ENCODE data around the gene DDX41. TPM values are rescaled to one million over a fixed set of nuclear protein-coding genes. Genes with fewer than 3 reads are reported as not detected.
A peak's percentile ranks its signal among the peaks of the same experiment; 100 is the strongest.

DDX41 gene
- total RNA-seq, 4 donors from 2014 or later = 85.3 to 139 (median 105) TPM

GRCh38 chr5:177507596-177508220 is 9.1 kb downstream of the DDX41 start:
- Histone ChIP-seq H3K4me3 (peak overlapping the region in 1 of 4 donors; percentile 45), H3K4me1 (peaks cover 0 to 19% (median 2%) of the 10 kb centered on the region in 4 donors), H3K9me3 (no peaks in the 10 kb centered on the region), H3K27ac (no peak overlapping the region), H3K27me3 (no peaks in the 10 kb centered on the region), H3K36me3 (peaks cover 2 to 49% (median 9%) of the 10 kb centered on the region in 3 donors)
- TF ChIP-seq EP300 (IDR thresholded peaks at IDR 0.05) = no peak
- no peak for DNase-seq (ENCODE audit: low spot score in 2 of 2)
- 74 to 79% methylated on average over 17 of the region's 17 CpGs for WGBS, 2 donors

- no peaks in the 10 kb centered on the region for H3K9me3 ChIP-seq
- no peak for DNase-seq (ENCODE audit: low spot score in 2 of 2)
- H3K36me3 ChIP-seq = peaks cover 2 to 43% (median 7%) of the 10 kb centered on the region in 3 donors
- TF ChIP-seq POLR2A (IDR thresholded peaks at IDR 0.05) = no peak
- no peak for TF ChIP-seq CTCF (IDR thresholded peaks at IDR 0.05)
- TF ChIP-seq EP300 (IDR thresholded peaks at IDR 0.05) = no peak
- peaks cover 0 to 24% (median 2%) of the 10 kb centered on the region in 4 donors for H3K4me1 ChIP-seq
- no peak overlapping the region for H3K4me3 ChIP-seq
- no peak overlapping the region for H3K27ac ChIP-seq
- no peaks in the 10 kb centered on the region for H3K27me3 ChIP-seq
- 81 to 84% methylated on average over 9 of the region's 9 CpGs for WGBS, 2 donors
Observed at GRCh38 chr5:177507165-177507564, 9.6 kb downstream of the DDX41 start.

GRCh38 chr5:177505075-177505474 is 11.7 kb downstream of the DDX41 start:
- Histone ChIP-seq H3K9me3 (no peaks in the 10 kb centered on the region), H3K4me1 (peaks cover 0 to 39% (median 7%) of the 10 kb centered on the region in 4 donors), H3K27ac (no peak overlapping the region), H3K4me3 (no peak overlapping the region), H3K27me3 (no peaks in the 10 kb centered on the region), H3K36me3 (peaks cover 0 to 22% (median 2%) of the 10 kb centered on the region in 3 donors)
- WGBS, 2 donors = 92 to 100% methylated on average over 3 to 4 of the region's 4 CpGs
- TF ChIP-seq CTCF (IDR thresholded peaks at IDR 0.05) = no peak
- no peak for TF ChIP-seq POLR2A (IDR thresholded peaks at IDR 0.05)
- no peak for TF ChIP-seq EP300 (IDR thresholded peaks at IDR 0.05)
- no peak for DNase-seq (ENCODE audit: low spot score in 2 of 2)

GRCh38 chr5:177504086-177505056 is 12.4 kb downstream of the DDX41 start:
- Histone ChIP-seq H3K4me1 (peaks cover 0 to 32% (median 5%) of the 10 kb centered on the region in 4 donors), H3K9me3 (no peaks in the 10 kb centered on the region), H3K4me3 (no peak overlapping the region), H3K36me3 (peaks cover 0 to 18% (median 2%) of the 10 kb centered on the region in 3 donors), H3K27ac (no peak overlapping the region), H3K27me3 (no peaks in the 10 kb centered on the region)
- DNase-seq (ENCODE audit: low spot score in 2 of 2) = no peak
- WGBS, 2 donors = 92 to 95% methylated on average over 25 to 34 of the region's 47 CpGs
- TF ChIP-seq POLR2A (IDR thresholded peaks at IDR 0.05) (no peak), EP300 (IDR thresholded peaks at IDR 0.05) (no peak), CTCF (IDR thresholded peaks at IDR 0.05) (no peak)

GRCh38 chr5:177503351-177504085 is 13.2 kb downstream of the DDX41 start:
- Histone ChIP-seq H3K4me3 (no peak overlapping the region), H3K4me1 (peaks cover 0 to 30% (median 5%) of the 10 kb centered on the region in 4 donors), H3K27ac (no peak overlapping the region), H3K27me3 (no peaks in the 10 kb centered on the region), H3K9me3 (no peaks in the 10 kb centered on the region), H3K36me3 (peaks cover 0 to 18% (median 2%) of the 10 kb centered on the region in 3 donors)
- DNase-seq (ENCODE audit: low spot score in 2 of 2) = no peak
- WGBS, 2 donors = 83 to 86% methylated on average over 23 to 24 of the region's 24 CpGs
- TF ChIP-seq CTCF (IDR thresholded peaks at IDR 0.05) = no peak
- no peak for TF ChIP-seq EP300 (IDR thresholded peaks at IDR 0.05)
- no peak for TF ChIP-seq POLR2A (IDR thresholded peaks at IDR 0.05)

All from tibial nerve (tissue), 4 donors.